GM23248 (cell line): ENCODE data around the gene TWSG1.

Experiments used
- EZH2 ChIP-seq: fragments of 200-600 bp; sonication (generic); IDR thresholded peaks from 2 replicates; pipeline ENCODE4 v1.6.1; 2018; ENCODE audit warnings: antibody characterized with exemption, mild to moderate bottlenecking; ENCODE audit not compliant: insufficient read depth, poor library complexity, severe bottlenecking
- EZH2phosphoT487 ChIP-seq: fragments of 200-600 bp; sonication (generic); IDR thresholded peaks from 2 replicates; pipeline ENCODE4 v1.6.1; 2018; ENCODE audit warnings: antibody characterized with exemption, moderate library complexity, mild to moderate bottlenecking, low read depth; ENCODE audit not compliant: insufficient read depth

- TF ChIP-seq EZH2 (no peak), EZH2phosphoT487 (no peak)
These were observed 93.7 kb downstream of the TWSG1 start for GRCh38 chr18:9428301-9428706.
